ENCODE measurements around the gene ELOA.

GRCh38 chr1:23751050-23751814 lies 8.0 kb downstream of the ELOA start:
- TF ChIP-seq HOXA5 (CRISPR knock-in tag; IDR thresholded peaks at IDR 0.05) (no peak), GLI4 (CRISPR knock-in tag; IDR thresholded peaks at IDR 0.05; ENCODE audit: borderline replicate concordance) (no peak), ZNF580 (CRISPR knock-in tag; IDR thresholded peaks at IDR 0.05; ENCODE audit: borderline replicate concordance, low read depth) (no peak), UBTF (CRISPR knock-in tag; IDR thresholded peaks at IDR 0.05) (no peak), SP1 (IDR thresholded peaks at IDR 0.05) (no peak), SP1 (CRISPR knock-in tag; IDR thresholded peaks at IDR 0.05) (no peak), DNMT1 (CRISPR knock-in tag; IDR thresholded peaks at IDR 0.05) (no peak), RAD51 (IDR thresholded peaks at IDR 0.05; ENCODE audit: borderline replicate concordance) (no peak), ZNF296 (CRISPR knock-in tag; conservative IDR thresholded peaks at IDR 0.05) (no peak)
